Skeletal muscle tissue (tissue), 4 donors: ENCODE data around the gene TAL1. TPM values are rescaled to one million over a fixed set of nuclear protein-coding genes. Genes with fewer than 3 reads are reported as not detected.
"Not testable (repeated sequence)": the region's sequence is repeated elsewhere in the genome, so short reads cannot be mapped to it uniquely, and the experiment has no call there.

Source experiments
- H3K27ac ChIP-seq: one replicate; pipeline ENCODE4 v1.7.0; 2013; ENCODE audit warnings: mild to moderate bottlenecking, low read depth, low read length, inconsistent platforms
- H3K27me3 ChIP-seq, 3 donors: one replicate each; pipeline ENCODE4 v1.7.0; 2013; ENCODE audit warnings: low read length in 3 of 3; ENCODE audit not compliant: control insufficient read depth in 3 of 3, insufficient read depth in 3 of 3
- H3K36me3 ChIP-seq, 3 donors: one replicate each; pipeline ENCODE4 v1.7.0; 2013; ENCODE audit warnings: low read length in 3 of 3; ENCODE audit not compliant: control insufficient read depth in 3 of 3, insufficient read depth in 3 of 3
- H3K4me1 ChIP-seq, 3 donors: one replicate each; pipeline ENCODE4 v1.7.0; 2013; ENCODE audit warnings: low read length in 3 of 3, mild to moderate bottlenecking in 3 of 3; ENCODE audit not compliant: control insufficient read depth in 3 of 3, insufficient read depth in 3 of 3
- H3K4me3 ChIP-seq, 3 donors: one replicate each; pipeline ENCODE4 v1.7.0; 2013; ENCODE audit warnings: low read length in 3 of 3
- H3K9ac ChIP-seq, 3 donors: one replicate each; pipeline ENCODE4 v1.7.0; 2013; ENCODE audit warnings: low read length in 3 of 3, mild to moderate bottlenecking in 3 of 3, moderate library complexity in 2 of 3, low read depth in 1 of 3
- H3K9me3 ChIP-seq, 3 donors: one replicate each; pipeline ENCODE4 v1.7.0; 2013; ENCODE audit warnings: low read length in 3 of 3; ENCODE audit not compliant: control insufficient read depth in 3 of 3
- total RNA-seq: library from RNA; depleted of rRNA; stranded (reverse); fragments of >200 nt; gene quantifications from one replicate; pipeline ENCODE4 v1.2.3, GENCODE V29; 2014
- donor health status: Osteomylitis.

Gene TAL1
- total RNA-seq, 1 donor from 2014 or later = 3.1 TPM

DNA sequence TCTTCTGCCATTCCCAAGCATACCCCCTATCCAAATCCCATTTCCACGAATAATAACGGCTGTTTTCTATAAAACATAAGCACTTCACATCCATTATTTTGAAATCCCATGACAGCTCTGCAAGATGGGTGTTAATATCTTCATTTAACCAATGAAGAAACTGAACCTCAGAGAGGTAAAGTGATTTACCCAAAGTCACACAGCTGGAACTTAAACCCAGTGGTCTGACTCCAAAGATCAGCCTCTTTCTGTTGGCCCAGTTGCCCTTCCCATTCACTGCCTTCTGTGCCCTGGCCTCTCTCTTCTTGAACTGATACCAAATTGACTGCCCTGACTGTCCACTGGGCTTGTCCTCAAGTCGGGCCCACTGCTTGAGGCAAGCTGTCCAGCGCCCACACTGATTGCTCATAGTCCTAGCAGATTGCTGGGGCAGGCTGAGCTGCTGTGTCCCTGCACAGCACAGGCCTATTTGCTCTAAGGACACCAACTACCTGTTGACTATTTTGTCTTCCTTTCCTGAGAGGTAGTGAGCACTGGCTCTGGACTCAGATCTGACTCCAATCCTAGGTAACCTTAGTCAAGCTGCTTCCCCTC, 19.3 kb downstream of the TAL1 start:
- no peak overlapping the region for H3K27ac ChIP-seq
- H3K36me3 ChIP-seq = no peaks in the 10 kb centered on the region
- peaks cover 11 to 16% (median 15%) of the 10 kb centered on the region in 3 donors for H3K27me3 ChIP-seq
- peaks cover 0 to 8% (median 5%) of the 10 kb centered on the region in 3 donors for H3K4me1 ChIP-seq
- H3K4me3 ChIP-seq = no peak overlapping the region
- no peaks in the 10 kb centered on the region for H3K9me3 ChIP-seq
- H3K9ac ChIP-seq = no peak overlapping the region

DNA sequence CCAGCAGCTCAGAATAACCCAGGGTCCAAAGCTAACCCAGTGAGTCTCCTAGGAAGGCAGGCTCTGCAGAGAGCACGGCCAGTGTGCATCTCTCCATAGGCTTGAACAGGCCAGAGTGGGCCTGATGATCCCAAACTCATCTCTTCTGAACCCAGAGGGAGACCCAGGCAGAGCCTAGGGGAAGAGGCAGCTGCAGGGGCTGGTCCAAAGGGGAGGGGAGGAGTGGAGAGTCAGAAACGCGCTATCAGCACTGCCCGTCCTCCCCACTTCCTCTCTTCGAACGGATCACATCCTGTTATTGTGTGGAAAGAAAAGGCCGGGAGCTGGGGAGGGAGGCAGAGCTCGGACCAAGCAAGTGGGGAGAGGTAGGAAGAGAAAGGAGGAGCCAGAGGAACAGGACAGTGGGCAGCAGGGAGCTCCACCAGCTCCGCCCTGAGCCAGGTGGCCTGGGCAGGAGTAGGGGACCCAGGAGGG, 20.2 kb downstream of the TAL1 start:
- peaks cover 0 to 8% (median 5%) of the 10 kb centered on the region in 3 donors for H3K4me1 ChIP-seq
- H3K4me3 ChIP-seq = no peak overlapping the region
- no peaks in the 10 kb centered on the region for H3K36me3 ChIP-seq
- H3K27ac ChIP-seq = peak overlapping the region; percentile 30
- H3K9ac ChIP-seq = no peak overlapping the region
- H3K9me3 ChIP-seq = no peaks in the 10 kb centered on the region
- H3K27me3 ChIP-seq = peaks cover 11 to 19% (median 17%) of the 10 kb centered on the region in 3 donors

DNA sequence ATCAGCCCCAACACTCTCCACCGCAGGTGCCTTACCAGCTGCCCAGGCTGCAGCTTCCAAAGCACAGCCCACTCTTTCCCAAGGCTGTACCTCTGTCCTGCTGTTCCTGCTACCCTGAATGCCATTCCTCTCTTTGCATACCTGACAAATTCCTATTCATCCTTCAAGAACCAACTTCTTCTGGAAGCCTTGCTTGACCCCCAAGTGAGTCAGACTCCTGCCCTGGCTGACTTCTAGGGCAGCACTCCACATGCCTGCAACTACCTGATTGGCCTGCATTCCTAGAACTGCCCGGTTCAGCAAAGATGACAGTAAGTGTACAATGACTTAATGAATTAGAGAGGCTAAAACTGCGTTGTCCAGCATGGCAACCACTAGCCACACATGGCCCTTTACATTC, 21.4 kb downstream of the TAL1 start:
- Histone ChIP-seq H3K27ac (no peak overlapping the region), H3K9ac (no peak overlapping the region), H3K9me3 (no peaks in the 10 kb centered on the region), H3K4me1 (peaks cover 0 to 8% (median 5%) of the 10 kb centered on the region in 3 donors), H3K36me3 (no peaks in the 10 kb centered on the region), H3K4me3 (no peak overlapping the region), H3K27me3 (peaks cover 11 to 21% (median 17%) of the 10 kb centered on the region in 3 donors)

DNA sequence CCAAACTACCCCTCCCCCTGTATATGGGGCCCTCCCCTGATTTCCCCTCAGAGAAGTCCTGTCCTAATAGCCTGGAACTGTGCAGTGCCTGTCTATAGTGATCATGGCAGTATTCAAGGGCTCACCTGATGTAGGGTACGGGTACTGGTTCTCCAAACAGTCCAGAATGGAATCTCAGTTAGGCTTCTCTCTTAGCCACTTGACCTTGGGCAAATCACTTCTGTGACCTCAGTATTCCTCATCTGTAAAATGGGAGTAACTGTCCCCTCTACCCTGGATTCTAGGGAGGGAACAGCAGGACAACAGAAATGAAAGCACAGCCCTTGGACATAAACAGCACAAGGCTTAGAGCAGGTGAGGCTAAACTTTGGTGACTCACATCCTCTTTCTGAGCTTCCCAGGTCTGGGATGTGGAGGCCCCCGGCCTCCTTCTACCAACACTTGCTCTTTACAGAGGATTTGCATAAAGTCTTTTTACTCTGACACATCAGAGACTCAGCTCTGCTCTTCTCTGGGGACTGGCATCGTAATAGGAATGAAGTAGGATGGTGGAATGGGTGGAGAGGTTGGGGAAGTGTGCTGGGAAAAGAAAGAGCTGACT, 22.2 kb downstream of the TAL1 start:
- peaks cover 11 to 25% (median 17%) of the 10 kb centered on the region in 3 donors for H3K27me3 ChIP-seq
- peaks cover 0 to 8% (median 5%) of the 10 kb centered on the region in 3 donors for H3K4me1 ChIP-seq

DNA sequence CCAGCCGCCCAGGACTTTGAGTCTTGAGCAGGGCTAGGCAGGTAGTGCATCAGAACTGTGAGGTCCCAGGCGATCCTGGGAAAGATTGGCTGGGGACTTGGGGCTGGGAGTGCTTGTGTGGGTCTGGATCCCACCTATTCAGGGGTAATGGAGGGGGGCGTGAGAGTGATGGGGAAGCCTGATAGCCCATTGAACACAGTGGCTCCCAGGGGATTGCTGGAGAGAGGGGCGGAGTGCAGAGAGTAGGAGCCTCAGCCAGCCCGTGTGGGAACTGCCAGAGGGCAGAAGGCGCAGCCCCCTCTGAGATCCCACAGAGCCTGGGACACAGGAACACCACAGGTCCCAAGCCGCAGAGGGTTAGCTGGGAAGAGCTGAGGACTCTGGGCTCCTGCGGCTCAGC, 22.9 kb downstream of the TAL1 start:
- no peak overlapping the region for H3K4me3 ChIP-seq
- peaks cover 11 to 25% (median 17%) of the 10 kb centered on the region in 3 donors for H3K27me3 ChIP-seq
- H3K36me3 ChIP-seq = no peaks in the 10 kb centered on the region
- peaks cover 0 to 8% (median 5%) of the 10 kb centered on the region in 3 donors for H3K4me1 ChIP-seq
- no peak overlapping the region for H3K9ac ChIP-seq
- no peak overlapping the region for H3K27ac ChIP-seq
- H3K9me3 ChIP-seq = no peaks in the 10 kb centered on the region

More for the DNA sequence above, 22.2 kb downstream of the TAL1 start:
- Histone ChIP-seq H3K36me3 (no peaks in the 10 kb centered on the region), H3K27ac (no peak overlapping the region), H3K9me3 (no peaks in the 10 kb centered on the region), H3K9ac (no peak overlapping the region), H3K4me3 (no peak overlapping the region)

DNA sequence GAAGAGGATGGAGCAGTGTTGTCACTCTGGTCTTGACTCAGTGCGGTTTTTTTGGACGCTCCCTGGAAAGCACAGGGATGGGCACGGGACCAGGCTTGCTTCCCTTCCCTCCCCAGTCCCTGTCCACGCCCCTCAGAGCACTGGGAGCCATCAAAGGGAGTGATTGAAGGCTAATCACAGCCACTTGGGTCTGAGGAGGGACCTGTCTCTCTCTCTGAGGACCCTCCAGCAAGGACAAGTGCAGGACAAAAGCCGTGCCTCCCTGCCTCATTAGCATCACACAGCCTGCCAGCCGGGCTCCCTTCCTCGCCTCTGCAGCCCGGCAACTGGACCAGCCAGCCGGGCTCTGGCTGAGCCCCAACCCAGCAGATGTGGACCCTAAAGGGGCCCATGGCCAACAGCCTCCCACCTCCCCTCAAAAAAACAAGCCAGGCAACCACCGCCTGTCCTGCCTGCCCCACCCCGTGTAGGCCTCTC, 23.6 kb downstream of the TAL1 start:
- Histone ChIP-seq H3K9me3 (no peaks in the 10 kb centered on the region), H3K9ac (no peak overlapping the region), H3K27ac (no peak overlapping the region), H3K27me3 (peaks cover 11 to 25% (median 17%) of the 10 kb centered on the region in 3 donors), H3K4me3 (no peak overlapping the region), H3K4me1 (peaks cover 0 to 8% (median 5%) of the 10 kb centered on the region in 3 donors), H3K36me3 (no peaks in the 10 kb centered on the region)

DNA sequence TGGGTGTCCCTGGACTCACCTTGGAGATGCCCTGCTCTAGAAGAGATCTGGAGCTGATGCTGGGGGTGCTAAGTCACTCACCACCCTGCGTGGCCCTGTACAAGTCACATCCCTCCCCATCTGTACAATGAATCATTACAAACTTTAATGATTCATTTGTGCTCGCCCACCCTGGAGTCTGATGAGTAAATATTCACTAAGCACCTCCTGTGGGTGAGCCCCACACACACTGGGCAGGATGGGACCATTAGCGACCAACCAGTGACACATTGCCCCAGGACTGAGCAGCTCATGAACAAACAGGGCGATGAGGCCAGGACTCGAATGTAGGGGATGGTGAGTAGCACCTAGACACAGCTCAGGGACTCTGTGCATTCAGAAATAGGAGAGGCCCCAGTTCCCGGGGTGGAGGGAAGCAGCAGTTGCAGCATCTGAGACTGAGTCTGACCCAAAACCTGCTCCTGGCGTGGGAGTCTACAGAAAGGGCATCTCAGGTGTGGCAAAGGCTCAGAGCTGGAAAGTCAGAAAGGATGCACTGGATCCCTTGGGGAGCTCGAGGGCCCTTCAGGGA, 24.1 kb downstream of the TAL1 start:
- Histone ChIP-seq H3K9me3 (peaks cover 0 to 2% (median 0%) of the 10 kb centered on the region in 3 donors), H3K36me3 (no peaks in the 10 kb centered on the region), H3K4me1 (peaks cover 0 to 5% (median 5%) of the 10 kb centered on the region in 3 donors), H3K27me3 (peaks cover 11 to 25% (median 17%) of the 10 kb centered on the region in 3 donors), H3K27ac (no peak overlapping the region), H3K4me3 (no peak overlapping the region), H3K9ac (no peak overlapping the region)

DNA sequence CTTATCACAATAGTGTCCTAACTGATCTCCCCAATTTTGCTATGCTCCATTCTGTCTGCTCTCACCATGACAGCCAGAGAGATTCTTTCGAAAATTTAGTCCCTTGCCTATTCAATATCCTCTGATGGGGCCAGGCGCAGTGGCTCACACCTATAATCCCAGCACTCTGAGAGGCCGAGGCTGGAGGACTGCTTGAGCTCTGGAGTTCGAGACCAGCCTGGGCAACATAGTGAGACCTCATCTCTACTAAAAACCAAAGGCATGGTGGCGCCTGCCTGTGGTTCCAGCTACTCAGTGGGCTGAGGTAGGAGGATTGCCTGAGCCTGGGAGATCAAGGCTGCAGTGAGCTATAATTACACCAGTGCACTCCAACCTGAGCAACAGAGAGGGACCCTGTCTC, 26.1 kb downstream of the TAL1 start:
- no peak overlapping the region for H3K4me3 ChIP-seq
- H3K9ac ChIP-seq = no peak overlapping the region
- H3K9me3 ChIP-seq = peaks cover 0 to 2% (median 0%) of the 10 kb centered on the region in 3 donors
- no peaks in the 10 kb centered on the region for H3K4me1 ChIP-seq
- no peaks in the 10 kb centered on the region for H3K36me3 ChIP-seq
- no peak overlapping the region for H3K27ac ChIP-seq
- H3K27me3 ChIP-seq = peaks cover 11 to 25% (median 17%) of the 10 kb centered on the region in 3 donors

DNA sequence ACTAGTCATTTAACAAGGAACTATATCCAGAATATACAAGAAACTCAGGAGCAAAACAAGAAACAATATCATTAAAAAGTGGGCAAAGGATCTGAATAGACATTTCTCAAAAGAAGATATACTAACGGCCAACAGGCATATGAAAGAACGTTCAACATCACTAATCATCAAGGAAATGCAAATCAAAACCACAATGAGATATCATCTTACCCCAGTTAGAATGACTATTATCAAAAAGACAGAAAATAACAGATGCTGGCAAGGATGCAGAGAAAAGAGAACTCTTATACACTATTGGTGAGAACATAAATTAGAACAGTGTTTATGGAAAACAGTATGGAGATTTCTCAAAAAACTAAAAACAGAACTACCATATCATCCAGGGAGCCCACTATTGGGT, 28.5 kb downstream of the TAL1 start:
- not testable (repeated sequence) for H3K27ac ChIP-seq, H3K4me1 ChIP-seq, H3K9me3 ChIP-seq, H3K36me3 ChIP-seq, H3K4me3 ChIP-seq, H3K9ac ChIP-seq
- peaks cover 8 to 27% (median 8%) of the 10 kb centered on the region in 3 donors for H3K27me3 ChIP-seq

DNA sequence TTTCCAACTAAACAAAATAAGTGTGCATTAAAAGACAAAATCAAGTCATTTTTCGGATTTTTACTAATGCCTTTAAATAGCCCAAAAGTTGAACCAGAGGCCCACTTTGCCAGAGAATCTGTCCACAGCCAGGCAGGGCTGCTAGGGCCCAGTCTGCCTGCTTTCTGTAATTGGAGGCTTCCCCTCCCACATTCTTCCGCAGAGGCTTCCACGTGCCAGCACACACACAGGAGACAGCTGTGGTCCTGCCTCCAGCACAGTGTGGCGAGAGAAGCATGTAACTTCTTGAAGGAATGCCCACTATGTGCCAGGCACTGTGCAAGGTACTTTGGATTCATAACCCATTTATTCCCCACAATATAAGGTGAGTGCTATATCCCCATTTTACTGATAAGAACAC, 30.8 kb downstream of the TAL1 start:
- Histone ChIP-seq H3K4me3 (no peak overlapping the region), H3K27ac (no peak overlapping the region), H3K36me3 (no peaks in the 10 kb centered on the region), H3K9me3 (peaks cover 0 to 2% (median 0%) of the 10 kb centered on the region in 3 donors), H3K27me3 (peaks cover 0 to 15% (median 13%) of the 10 kb centered on the region in 3 donors), H3K4me1 (no peaks in the 10 kb centered on the region), H3K9ac (no peak overlapping the region)
